Neural cell (in vitro differentiated cells): ENCODE data around the gene WWTR1.

Experiments
- CTCF ChIP-seq: fragments of 450-650 bp; IDR thresholded peaks from 2 replicates; pipeline ENCODE4 v1.5.1; 2014; ENCODE audit warnings: antibody characterized with exemption, mild to moderate bottlenecking, moderate library complexity; ENCODE audit not compliant: poor library complexity, severe bottlenecking
- EP300 ChIP-seq: fragments of 450-650 bp; conservative IDR thresholded peaks from 2 replicates; pipeline ENCODE4 v1.6.1; 2014; ENCODE audit warnings: antibody characterized with exemption, mild to moderate bottlenecking, moderate library complexity; ENCODE audit not compliant: poor library complexity, severe bottlenecking
- EZH2 ChIP-seq: fragments of 200-600, 300-800 bp; shearing (Covaris generic), sonication (generic); IDR thresholded peaks from 2 replicates; pipeline ENCODE4 v1.6.1; 2014; ENCODE audit warnings: antibody characterized with exemption, low read length, borderline replicate concordance, mild to moderate bottlenecking; ENCODE audit not compliant: insufficient read depth, poor library complexity, severe bottlenecking
- MXI1 ChIP-seq: fragments of 450-650 bp; conservative IDR thresholded peaks from 2 replicates; pipeline ENCODE4 v1.6.1; 2014; ENCODE audit warnings: antibody characterized with exemption, mild to moderate bottlenecking; ENCODE audit not compliant: poor library complexity, severe bottlenecking
- POLR2AphosphoS5 ChIP-seq: IDR thresholded peaks from 2 replicates; pipeline ENCODE4 v1.6.1; 2012
- RAD21 ChIP-seq: fragments of 450-650 bp; conservative IDR thresholded peaks from 2 replicates; pipeline ENCODE4 v1.6.1; 2014; ENCODE audit warnings: antibody characterized with exemption, mild to moderate bottlenecking, moderate library complexity
- SMC3 ChIP-seq: fragments of 450-650 bp; conservative IDR thresholded peaks from 2 replicates; pipeline ENCODE4 v1.6.1; 2014; ENCODE audit warnings: antibody characterized with exemption, mild to moderate bottlenecking, moderate library complexity; ENCODE audit not compliant: poor library complexity
- TF ChIP-seq, protein P1 (sequence below): IDR thresholded peaks from 2 replicates; pipeline ENCODE4 v1.6.1; 2012; ENCODE audit warnings: borderline replicate concordance

- TF ChIP-seq CTCF (no peak), EP300 (no peak), EZH2 (no peak), RAD21 (no peak), MXI1 (no peak), POLR2AphosphoS5 (no peak), SMC3 (no peak)
- TF ChIP-seq, protein P1, sequence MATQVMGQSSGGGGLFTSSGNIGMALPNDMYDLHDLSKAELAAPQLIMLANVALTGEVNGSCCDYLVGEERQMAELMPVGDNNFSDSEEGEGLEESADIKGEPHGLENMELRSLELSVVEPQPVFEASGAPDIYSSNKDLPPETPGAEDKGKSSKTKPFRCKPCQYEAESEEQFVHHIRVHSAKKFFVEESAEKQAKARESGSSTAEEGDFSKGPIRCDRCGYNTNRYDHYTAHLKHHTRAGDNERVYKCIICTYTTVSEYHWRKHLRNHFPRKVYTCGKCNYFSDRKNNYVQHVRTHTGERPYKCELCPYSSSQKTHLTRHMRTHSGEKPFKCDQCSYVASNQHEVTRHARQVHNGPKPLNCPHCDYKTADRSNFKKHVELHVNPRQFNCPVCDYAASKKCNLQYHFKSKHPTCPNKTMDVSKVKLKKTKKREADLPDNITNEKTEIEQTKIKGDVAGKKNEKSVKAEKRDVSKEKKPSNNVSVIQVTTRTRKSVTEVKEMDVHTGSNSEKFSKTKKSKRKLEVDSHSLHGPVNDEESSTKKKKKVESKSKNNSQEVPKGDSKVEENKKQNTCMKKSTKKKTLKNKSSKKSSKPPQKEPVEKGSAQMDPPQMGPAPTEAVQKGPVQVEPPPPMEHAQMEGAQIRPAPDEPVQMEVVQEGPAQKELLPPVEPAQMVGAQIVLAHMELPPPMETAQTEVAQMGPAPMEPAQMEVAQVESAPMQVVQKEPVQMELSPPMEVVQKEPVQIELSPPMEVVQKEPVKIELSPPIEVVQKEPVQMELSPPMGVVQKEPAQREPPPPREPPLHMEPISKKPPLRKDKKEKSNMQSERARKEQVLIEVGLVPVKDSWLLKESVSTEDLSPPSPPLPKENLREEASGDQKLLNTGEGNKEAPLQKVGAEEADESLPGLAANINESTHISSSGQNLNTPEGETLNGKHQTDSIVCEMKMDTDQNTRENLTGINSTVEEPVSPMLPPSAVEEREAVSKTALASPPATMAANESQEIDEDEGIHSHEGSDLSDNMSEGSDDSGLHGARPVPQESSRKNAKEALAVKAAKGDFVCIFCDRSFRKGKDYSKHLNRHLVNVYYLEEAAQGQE, result no peak
These were observed 53.5 kb downstream of the WWTR1 start for GRCh38 chr3:149604125-149604875.
